GM04503 (cell line): ENCODE results near the gene ZSCAN18.

Source experiments
- DNase-seq: peaks from one replicate; pipeline ENCODE4 v3.0.0-alpha.2; 2012; ENCODE audit warnings: low read depth

ZSCAN18 gene

DNA sequence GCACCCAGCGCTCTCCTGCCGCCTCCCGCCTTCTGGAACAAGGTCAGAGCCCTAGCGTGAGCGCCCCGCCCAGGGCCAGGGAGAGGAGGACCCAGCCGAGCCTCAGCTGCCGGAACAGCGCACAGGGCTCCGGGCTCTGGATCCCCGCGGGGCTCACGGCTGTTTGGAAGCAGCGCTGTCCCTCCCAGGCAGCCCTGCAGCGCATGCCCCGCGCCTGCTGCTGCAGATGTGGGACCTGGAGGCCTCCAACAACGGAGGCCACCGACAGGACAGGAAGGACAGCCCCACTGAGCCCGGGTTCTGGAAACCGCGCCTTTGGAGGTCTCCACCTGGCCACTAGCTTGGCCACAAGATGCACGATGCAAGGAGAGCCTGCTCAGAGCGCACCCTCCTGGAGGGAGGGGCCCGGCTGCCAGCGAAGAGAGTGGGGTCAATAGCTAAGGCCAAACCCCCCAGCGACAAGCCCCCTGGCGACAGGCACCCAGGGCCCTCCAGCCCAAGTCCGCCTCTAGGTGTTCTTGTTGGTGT is 12.6 kb downstream of the ZSCAN18 start:
- DNase-seq: no peak

- DNase-seq: no peak
Observed at GRCh38 chr19:58084596-58085347, 13.3 kb downstream of the ZSCAN18 start.

GRCh38 chr19:58083021-58083420 is 15.0 kb downstream of the ZSCAN18 start:
- DNase-seq: no peak

GRCh38 chr19:58079792-58080191 is 18.2 kb downstream of the ZSCAN18 start:
- DNase-seq: no peak

- DNase-seq: no peak
Observed at GRCh38 chr19:58067240-58067912, 30.7 kb downstream of the ZSCAN18 start.

GRCh38 chr19:58063712-58064111 is 34.3 kb downstream of the ZSCAN18 start:
- no peak for DNase-seq

GRCh38 chr19:58060231-58060630 is 37.8 kb downstream of the ZSCAN18 start:
- DNase-seq: no peak

GRCh38 chr19:58059671-58060078 is 38.4 kb downstream of the ZSCAN18 start:
- DNase-seq: no peak

DNA sequence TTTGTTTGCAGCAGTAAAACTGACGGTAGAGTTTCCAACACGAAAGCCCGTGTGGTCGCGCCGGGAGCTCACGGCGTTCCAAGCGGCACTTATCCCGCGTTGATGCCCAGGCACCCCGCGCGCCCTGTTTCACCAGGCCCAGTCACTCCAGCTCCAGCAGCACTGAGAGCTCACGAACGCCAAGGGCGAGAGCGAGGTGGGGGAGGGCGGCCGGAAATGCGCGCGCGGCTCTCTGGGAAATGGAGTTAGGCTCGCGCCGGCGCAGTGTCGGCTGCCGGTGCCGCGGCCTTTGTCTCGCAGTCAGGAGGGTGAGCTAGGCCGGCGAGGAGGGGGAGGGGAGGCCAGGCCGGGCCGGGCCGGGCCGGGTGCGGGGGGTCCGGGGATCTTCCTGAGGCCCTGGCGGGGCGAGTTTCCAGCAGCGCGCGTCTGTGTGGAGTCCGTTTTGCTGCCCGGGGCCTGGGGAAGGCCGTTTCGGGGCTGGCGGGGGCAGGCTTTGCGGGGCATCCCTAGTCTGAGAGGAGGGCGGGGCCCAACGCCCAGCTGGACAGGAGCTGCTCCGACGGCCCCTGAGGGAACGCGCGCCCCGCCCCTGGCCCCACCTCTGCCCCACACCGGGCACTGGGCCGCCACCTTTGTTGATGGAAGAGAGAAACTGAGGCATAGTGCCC is 38.9 kb downstream of the ZSCAN18 start, which contains the start of gene ZNF135:
Gene ZNF135, plus strand, starts transcription at position 280 of the 668 bp plus-strand sequence. CDS start 721 bp downstream, outside the sequence.
- peak; percentile 23 for DNase-seq

- DNase-seq: no peak
Observed at GRCh38 chr19:58058467-58058866, 39.6 kb downstream of the ZSCAN18 start.

DNA sequence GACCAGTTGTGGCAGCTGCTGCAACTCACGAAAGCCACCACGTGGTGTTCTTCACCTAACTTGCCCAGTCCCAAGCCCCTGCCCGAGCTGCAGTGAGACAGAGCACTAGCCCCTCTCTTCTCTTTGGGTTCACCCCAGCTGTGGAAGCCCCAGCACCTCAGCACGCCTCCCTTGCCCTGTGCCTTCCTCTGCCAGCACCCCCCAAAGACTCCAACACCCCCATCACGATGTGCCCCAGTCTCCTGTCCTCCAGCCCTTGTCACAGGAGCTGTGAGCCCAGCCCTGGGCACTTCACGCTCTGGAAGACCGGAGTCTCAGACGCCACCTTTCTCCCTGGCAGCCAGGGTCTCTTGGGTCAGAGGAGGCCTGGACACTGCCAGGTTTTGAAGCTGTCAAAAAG is 41.2 kb downstream of the ZSCAN18 start:
- no peak for DNase-seq

- no peak for DNase-seq
Observed at GRCh38 chr19:58056261-58056660, 41.8 kb downstream of the ZSCAN18 start.

- DNase-seq: no peak
Observed at GRCh38 chr19:58054901-58055874, 42.8 kb downstream of the ZSCAN18 start.

- DNase-seq: no peak
Observed at GRCh38 chr19:58053480-58054156, 44.4 kb downstream of the ZSCAN18 start.

DNA sequence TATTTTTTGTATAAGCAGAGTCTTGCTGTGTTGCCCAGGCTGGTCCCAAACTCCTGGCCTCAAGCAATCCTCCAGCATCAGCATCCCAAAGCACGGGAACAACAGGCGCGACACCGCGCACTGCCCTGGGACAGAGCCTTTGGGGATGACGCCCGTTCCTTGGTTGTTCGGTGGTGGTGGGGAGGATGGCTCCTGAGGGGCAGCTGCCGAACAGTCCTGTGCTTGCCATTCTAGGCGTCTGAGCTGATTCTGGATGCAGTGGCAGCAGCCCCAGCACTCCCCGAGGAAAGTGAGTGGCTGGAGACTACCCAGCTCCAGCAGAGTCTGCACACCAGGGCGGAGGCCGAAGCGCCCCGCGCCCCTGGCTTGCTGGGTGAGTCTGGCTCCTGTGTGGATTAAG is 45.8 kb downstream of the ZSCAN18 start:
- no peak for DNase-seq

- DNase-seq: no peak
Observed at GRCh38 chr19:58047672-58048071, 50.4 kb downstream of the ZSCAN18 start.

DNA sequence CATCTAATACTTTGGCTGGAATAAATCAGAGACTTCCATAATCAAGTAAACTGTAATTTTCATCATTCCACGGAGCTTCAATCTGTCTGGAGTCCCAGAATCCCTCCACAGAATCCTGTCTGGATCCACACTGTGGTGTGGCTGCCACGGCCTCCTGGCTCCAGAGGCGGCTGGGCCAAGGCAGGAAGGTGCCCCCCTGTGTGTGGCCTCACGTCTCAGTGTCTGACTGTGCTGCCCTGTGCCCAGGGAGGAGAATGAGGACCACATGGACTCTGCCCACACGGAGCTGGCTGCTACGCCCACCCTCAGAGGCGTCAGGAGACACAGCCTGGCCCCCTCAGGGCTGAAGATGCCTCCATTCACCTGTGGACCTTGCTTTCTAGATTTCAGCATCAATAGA is 51.2 kb downstream of the ZSCAN18 start:
- DNase-seq: no peak

DNA sequence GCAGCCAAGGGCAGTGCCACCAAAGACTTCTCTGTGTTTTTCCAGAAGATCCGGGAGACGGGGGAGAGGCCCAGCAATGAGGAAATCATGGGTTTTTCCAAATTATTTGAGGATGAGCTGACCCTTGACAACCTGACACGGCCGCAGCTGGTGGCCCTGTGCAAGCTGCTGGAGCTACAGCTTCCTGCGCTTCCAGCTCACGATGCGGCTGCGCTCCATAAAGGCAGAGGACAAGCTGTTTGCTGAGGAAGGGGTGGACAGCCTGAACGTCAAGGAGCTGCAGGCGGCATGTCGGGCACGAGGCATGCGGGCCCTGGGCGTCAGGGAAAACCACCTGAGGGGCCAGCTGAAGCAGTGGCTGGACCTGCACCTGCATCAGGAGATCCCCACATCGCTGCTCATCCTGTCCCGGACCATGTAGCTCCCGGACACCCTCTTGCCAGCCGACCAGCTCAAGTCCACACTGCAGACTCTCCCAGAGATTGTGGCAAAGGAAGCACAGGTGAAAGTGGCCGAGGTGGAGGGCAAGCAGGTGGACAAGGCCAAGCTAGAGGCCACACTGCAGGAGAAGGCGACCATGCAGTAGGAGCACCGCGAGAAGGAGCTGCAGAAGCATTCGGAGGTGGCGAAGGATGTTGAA is 52.5 kb downstream of the ZSCAN18 start:
- no peak for DNase-seq

DNA sequence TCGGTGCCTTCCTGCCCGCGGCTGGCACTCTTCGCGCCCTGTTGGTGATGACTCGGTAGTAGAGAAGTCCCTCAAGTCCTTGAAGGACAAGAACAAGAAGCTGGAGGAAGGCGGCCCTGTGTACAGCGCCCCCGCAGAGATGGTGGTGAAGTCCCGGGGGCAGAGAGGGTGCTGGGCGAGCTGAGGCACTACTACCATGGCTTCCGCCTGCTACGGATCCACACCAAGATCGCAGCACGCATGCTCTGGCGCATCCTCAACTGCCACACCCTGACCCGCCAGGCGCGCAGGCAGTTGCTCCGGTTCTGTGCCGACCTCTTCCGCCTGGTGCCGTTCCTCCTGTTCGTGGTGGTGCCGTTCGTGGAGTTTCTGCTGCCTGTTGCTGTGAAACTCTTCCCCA is 53.1 kb downstream of the ZSCAN18 start:
- no peak for DNase-seq

GRCh38 chr19:58044391-58044790 is 53.6 kb downstream of the ZSCAN18 start:
- DNase-seq: no peak
